Left lung (tissue), 10 donors: Measurements from ENCODE around the gene PRRT2. TPM values are rescaled to one million over a fixed set of nuclear protein-coding genes. Genes with fewer than 3 reads are reported as not detected.

Experiments used
- ATAC-seq: fragments of 200-7000 bp; cut with Tn5 transposase; one replicate; pipeline ENCODE4 v1.9.1; 2020; ENCODE audit warnings: moderate library complexity
- DNase-seq, 4 donors: peaks; one replicate each; pipeline ENCODE4 v3.0.0-alpha.2; 2013 to 2020
- H3K27ac ChIP-seq, 2 donors: fragments of 200-600 bp; sonication (generic) in 1 of 2; one replicate each; pipeline versions ENCODE4 v1.5.0 to v1.8.0; 2020 to 2021
- H3K27me3 ChIP-seq, 2 donors: fragments of 200-600 bp; sonication (generic) in 1 of 2; one replicate each; pipeline versions ENCODE4 v1.5.0 to v1.8.0; 2020 to 2021
- H3K36me3 ChIP-seq, 2 donors: fragments of 200-600 bp; sonication (generic) in 1 of 2; one replicate each; pipeline versions ENCODE4 v1.5.0 to v1.8.0; 2020 to 2021
- H3K4me1 ChIP-seq, 2 donors: fragments of 200-600 bp; one replicate each; pipeline ENCODE4 v1.8.0; 2021
- H3K4me3 ChIP-seq, 2 donors: fragments of 200-600 bp; sonication (generic) in 1 of 2; one replicate each; pipeline versions ENCODE4 v1.5.0 to v1.8.0; 2020 to 2021; ENCODE audit warnings: mild to moderate bottlenecking in 1 of 2
- H3K9me3 ChIP-seq, 2 donors: fragments of 200-600 bp; sonication (generic) in 1 of 2; one replicate each; pipeline versions ENCODE4 v1.5.0 to v1.8.0; 2020 to 2021
- CTCF ChIP-seq, 2 donors: fragments of 200-600 bp; sonication (generic) in 1 of 2; IDR thresholded peaks; one replicate each; pipeline versions ENCODE4 v1.5.0 to v1.8.0; 2021; ENCODE audit warnings: antibody characterized with exemption in 2 of 2
- intact Hi-C, 2 donors: fragments of 100-400 bp; cut with DNase I; formaldehyde crosslinking; loops; one replicate each; pipeline versions ENCODE4 v1.11.2 to v1.14.2; 2022
- polyA plus RNA-seq, 6 donors: library from polyadenylated mRNA; unstranded; fragments of 120-200 nt; gene quantifications; one replicate each; pipeline ENCODE4 v1.2.1, GENCODE V29; 2013; ENCODE audit not compliant: insufficient read length in 6 of 6
- total RNA-seq, 2 donors: library from RNA; stranded (reverse); fragmentation: NEBNext Ultra II Directional; extraction: Animal tissue kit (Norgen Biotek cat#: 25700); gene quantifications; one replicate each; pipeline ENCODE4 v1.2.1, GENCODE V29; 2021
- donor health status: DM: no; HTN: yes; CAD: no.
- donor health status: DM: no; HTN: no; CAD: no.

PRRT2 gene
- total and polyA plus RNA-seq, 8 donors, result 0.94 to 15.1 (median 10.6) TPM

- peak overlapping the region; percentile 94 to 95 for H3K27ac ChIP-seq
- H3K27me3 ChIP-seq, result peaks cover 0 to 14% of the 10 kb centered on the region in 2 donors
- ATAC-seq (peak; percentile 48), DNase-seq (peak; percentile 83 to 96 (median 92))
- intact Hi-C loops, result no loop called here
- H3K9me3 ChIP-seq, result no peaks in the 10 kb centered on the region
- peaks cover 0 to 22% of the 10 kb centered on the region in 2 donors for H3K36me3 ChIP-seq
- peaks cover 33 to 72% of the 10 kb centered on the region in 2 donors for H3K4me1 ChIP-seq
- peak overlapping the region; percentile 50 to 73 for H3K4me3 ChIP-seq
- peak in 1 of 2 donors; percentile 41 for TF ChIP-seq CTCF (IDR thresholded peaks at IDR 0.05)
Observed at GRCh38 chr16:29807426-29808218, 4.4 kb upstream of the PRRT2 start.

GRCh38 chr16:29808219-29808900 lies 3.6 kb upstream of the PRRT2 start:
- H3K27me3 ChIP-seq, result peaks cover 0 to 20% of the 10 kb centered on the region in 2 donors
- intact Hi-C loops, result no loop called here
- H3K4me3 ChIP-seq, result peak overlapping the region; percentile 50 to 73
- H3K27ac ChIP-seq, result peak overlapping the region; percentile 94 to 95
- ATAC-seq, result no peak
- peaks cover 33 to 78% of the 10 kb centered on the region in 2 donors for H3K4me1 ChIP-seq
- H3K36me3 ChIP-seq, result peaks cover 0 to 22% of the 10 kb centered on the region in 2 donors
- DNase-seq, result no peak
- TF ChIP-seq CTCF (IDR thresholded peaks at IDR 0.05), result no peak
- H3K9me3 ChIP-seq, result no peaks in the 10 kb centered on the region

GRCh38 chr16:29809031-29809747 lies 2.8 kb upstream of the PRRT2 start:
- peaks cover 0 to 20% of the 10 kb centered on the region in 2 donors for H3K27me3 ChIP-seq
- peak overlapping the region in 1 of 2 donors; percentile 73 for H3K4me3 ChIP-seq
- peaks cover 0 to 22% of the 10 kb centered on the region in 2 donors for H3K36me3 ChIP-seq
- no peak for ATAC-seq
- intact Hi-C loops, result no loop called here
- H3K27ac ChIP-seq, result peak overlapping the region; percentile 39 to 94
- H3K4me1 ChIP-seq, result peaks cover 33 to 70% of the 10 kb centered on the region in 2 donors
- no peaks in the 10 kb centered on the region for H3K9me3 ChIP-seq
- DNase-seq, result peak in 1 of 4 donors; percentile 84
- TF ChIP-seq CTCF (IDR thresholded peaks at IDR 0.05), result no peak

- Histone ChIP-seq H3K4me1 (peaks cover 32 to 70% of the 10 kb centered on the region in 2 donors), H3K36me3 (peaks cover 0 to 22% of the 10 kb centered on the region in 2 donors), H3K27ac (peak overlapping the region; percentile 39 to 66), H3K9me3 (no peaks in the 10 kb centered on the region), H3K27me3 (peaks cover 0 to 20% of the 10 kb centered on the region in 2 donors), H3K4me3 (peak overlapping the region in 1 of 2 donors; percentile 4)
- ATAC-seq (no peak), DNase-seq (no peak)
- intact Hi-C loops, result no loop called here
- no peak for TF ChIP-seq CTCF (IDR thresholded peaks at IDR 0.05)
Observed at GRCh38 chr16:29809850-29810698, 1.9 kb upstream of the PRRT2 start.
